Central memory CD8-positive, alpha-beta T cell (primary cell): ENCODE results near the gene ADARB2.
"Not testable (repeated sequence)": the region's sequence is repeated elsewhere in the genome, so short reads cannot be mapped to it uniquely, and the experiment has no call there.

Experiments used
- ATAC-seq: fragments of 150-1000 bp; cut with Tn5 transposase; replicated peaks from 2 replicates; pipeline ENCODE4 v1.10.0; 2022; ENCODE audit warnings: mild to moderate bottlenecking, moderate FRiP score, moderate number of reproducible peaks; ENCODE audit not compliant: poor library complexity, severe bottlenecking; ENCODE audit errors: extremely low read depth
- DNase-seq, 2 donors: peaks; one replicate each; pipeline ENCODE4 v3.0.0; 2021; ENCODE audit warnings: low spot score in 2 of 2
- H3K27ac Mint-ChIP-seq: one replicate; pipeline ENCODE4 v1.8.0; 2022; ENCODE audit warnings: low read depth, mild to moderate bottlenecking, moderate library complexity, mixed read lengths
- H3K27me3 Mint-ChIP-seq: one replicate; pipeline ENCODE4 v1.8.0; 2022; ENCODE audit warnings: mixed read lengths
- H3K36me3 Mint-ChIP-seq: one replicate; pipeline ENCODE4 v1.8.0; 2022; ENCODE audit warnings: mild to moderate bottlenecking, moderate library complexity, mixed read lengths; ENCODE audit not compliant: insufficient read depth
- H3K4me1 Mint-ChIP-seq: one replicate; pipeline ENCODE4 v1.8.0; 2022; ENCODE audit warnings: mixed read lengths
- H3K4me3 Mint-ChIP-seq: one replicate; pipeline ENCODE4 v1.8.0; 2022; ENCODE audit warnings: mild to moderate bottlenecking, moderate library complexity, mixed read lengths
- H3K9me3 Mint-ChIP-seq: one replicate; pipeline ENCODE4 v1.8.0; 2022; ENCODE audit warnings: mixed read lengths

The ADARB2 gene

DNA sequence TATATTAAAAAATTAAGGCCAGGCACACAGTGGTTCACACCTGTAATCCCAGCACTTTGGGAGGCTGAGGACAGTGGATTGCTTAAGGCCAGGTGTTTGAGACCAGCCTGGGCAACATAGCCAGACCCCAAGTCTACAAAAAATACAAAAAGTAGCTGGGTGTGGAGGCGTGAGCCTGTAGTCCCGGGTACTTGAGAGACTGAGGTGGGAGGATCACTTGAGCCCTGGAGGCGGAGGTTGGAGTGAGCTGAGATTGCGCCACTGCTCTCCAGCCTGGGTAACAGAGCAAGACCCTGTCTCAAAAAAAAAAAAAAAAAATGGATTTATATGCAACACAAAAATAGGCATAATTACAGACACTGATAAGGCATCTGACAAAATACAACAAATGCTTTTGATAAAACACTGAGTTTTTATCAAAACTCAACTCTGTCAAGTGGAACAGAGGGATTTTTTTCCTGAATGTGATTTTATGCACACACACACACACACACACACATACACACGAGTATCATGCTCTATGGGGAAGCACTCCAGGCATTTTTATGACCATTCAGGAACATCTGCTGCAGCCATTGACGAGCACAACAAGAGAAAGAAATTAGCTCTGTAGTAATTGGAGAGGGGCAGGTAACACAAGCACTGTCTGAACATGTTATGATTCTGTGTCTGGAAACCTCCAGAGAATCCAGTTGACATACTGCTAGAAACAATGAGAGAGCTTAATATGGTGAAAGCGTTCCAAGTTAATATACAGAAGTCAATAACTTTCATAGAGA lies 488.0 kb downstream of the ADARB2 start:
- Mint-ChIP-seq H3K4me3 (no peak overlapping the region), H3K36me3 (peaks cover 15% of the 10 kb centered on the region), H3K4me1 (peaks cover 35% of the 10 kb centered on the region), H3K9me3 (peaks cover 10% of the 10 kb centered on the region), H3K27me3 (peaks cover 47% of the 10 kb centered on the region), H3K27ac (no peak overlapping the region)
- ATAC-seq (no peak), DNase-seq (no peak)

GRCh38 chr10:1248262-1248630 lies 489.1 kb downstream of the ADARB2 start:
- H3K27ac Mint-ChIP-seq, ATAC-seq, H3K9me3 Mint-ChIP-seq, H3K36me3 Mint-ChIP-seq, H3K4me3 Mint-ChIP-seq, DNase-seq: not testable (repeated sequence)
- H3K4me1 Mint-ChIP-seq: peaks cover 24% of the 10 kb centered on the region
- H3K27me3 Mint-ChIP-seq: peaks cover 47% of the 10 kb centered on the region

- Mint-ChIP-seq H3K4me1 (peaks cover 21% of the 10 kb centered on the region), H3K4me3 (no peak overlapping the region), H3K27ac (no peak overlapping the region), H3K36me3 (peaks cover 3% of the 10 kb centered on the region), H3K9me3 (no peaks in the 10 kb centered on the region), H3K27me3 (peaks cover 47% of the 10 kb centered on the region)
- ATAC-seq (no peak), DNase-seq (no peak)
These were observed 489.6 kb downstream of the ADARB2 start for GRCh38 chr10:1247598-1248261.

- no peaks in the 10 kb centered on the region for H3K9me3 Mint-ChIP-seq
- no peak for ATAC-seq
- no peak overlapping the region for H3K27ac Mint-ChIP-seq
- H3K36me3 Mint-ChIP-seq: peaks cover 2% of the 10 kb centered on the region
- no peak for DNase-seq
- H3K4me3 Mint-ChIP-seq: no peak overlapping the region
- peaks cover 26% of the 10 kb centered on the region for H3K27me3 Mint-ChIP-seq
- peaks cover 33% of the 10 kb centered on the region for H3K4me1 Mint-ChIP-seq
These were observed 492.8 kb downstream of the ADARB2 start for GRCh38 chr10:1244493-1244892.

DNA sequence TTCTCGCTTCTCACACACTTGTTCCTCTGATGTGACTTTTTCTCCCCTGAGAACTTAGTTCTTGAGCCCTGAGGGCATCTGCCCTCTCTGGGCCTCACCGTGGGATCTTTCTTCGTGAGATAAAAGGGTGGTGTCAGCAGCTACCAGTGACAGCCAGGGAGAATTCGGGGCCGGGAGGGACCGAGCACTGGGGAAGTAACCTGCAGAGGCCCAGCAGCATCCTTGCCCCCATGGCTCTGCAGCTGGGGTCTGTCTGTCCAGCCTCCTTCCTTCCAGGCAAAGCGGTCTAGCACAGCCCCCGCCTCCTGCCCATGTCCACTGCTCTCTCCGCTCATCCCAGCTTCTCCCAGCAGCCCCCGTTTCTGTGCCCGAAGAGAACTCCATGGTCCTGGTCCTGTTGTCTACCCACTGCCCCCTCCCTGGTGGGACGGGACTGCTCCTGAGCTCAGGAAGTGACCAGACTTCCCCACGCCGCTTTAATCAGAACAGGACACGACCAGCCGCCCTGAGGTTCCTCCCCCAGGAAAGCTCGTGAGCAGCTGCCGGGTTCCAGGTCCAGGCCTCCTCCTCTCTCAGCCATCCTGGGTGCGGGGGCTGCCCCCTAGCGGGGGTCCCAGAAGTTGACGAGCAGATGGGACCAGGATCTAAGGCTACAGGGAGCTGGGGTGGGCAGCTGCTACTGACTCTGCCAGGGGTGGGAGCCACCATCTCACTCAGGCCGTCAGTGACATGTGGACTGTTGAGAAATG lies 493.7 kb downstream of the ADARB2 start:
- H3K27ac Mint-ChIP-seq: no peak overlapping the region
- peaks cover 2% of the 10 kb centered on the region for H3K36me3 Mint-ChIP-seq
- DNase-seq: no peak
- ATAC-seq: no peak
- H3K9me3 Mint-ChIP-seq: no peaks in the 10 kb centered on the region
- H3K27me3 Mint-ChIP-seq: peaks cover 18% of the 10 kb centered on the region
- H3K4me1 Mint-ChIP-seq: peaks cover 33% of the 10 kb centered on the region
- no peak overlapping the region for H3K4me3 Mint-ChIP-seq

DNA sequence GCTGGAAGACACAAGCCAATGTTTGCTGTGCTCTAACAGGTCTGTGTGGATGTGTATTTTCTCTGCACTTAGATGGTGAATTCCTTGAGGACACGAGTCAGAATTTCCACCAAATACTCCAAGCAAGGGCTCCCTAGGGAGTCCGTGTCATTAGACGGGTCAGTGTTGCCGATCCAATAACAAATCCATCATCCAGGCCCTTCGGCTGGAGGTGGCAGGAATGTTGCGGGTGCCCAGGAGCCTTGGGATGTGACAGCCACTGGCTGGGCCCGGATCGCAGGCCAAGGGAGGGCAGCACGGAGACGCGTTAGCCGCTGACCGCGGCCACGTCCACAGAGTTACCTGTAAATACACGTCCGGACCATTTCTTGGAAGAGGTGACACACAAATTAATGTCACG lies 494.4 kb downstream of the ADARB2 start:
- ATAC-seq (no peak), DNase-seq (no peak)
- Mint-ChIP-seq H3K27ac (peak overlapping the region; percentile 51), H3K27me3 (peaks cover 11% of the 10 kb centered on the region), H3K4me1 (peaks cover 31% of the 10 kb centered on the region), H3K9me3 (no peaks in the 10 kb centered on the region), H3K36me3 (peaks cover 2% of the 10 kb centered on the region), H3K4me3 (no peak overlapping the region)

DNA sequence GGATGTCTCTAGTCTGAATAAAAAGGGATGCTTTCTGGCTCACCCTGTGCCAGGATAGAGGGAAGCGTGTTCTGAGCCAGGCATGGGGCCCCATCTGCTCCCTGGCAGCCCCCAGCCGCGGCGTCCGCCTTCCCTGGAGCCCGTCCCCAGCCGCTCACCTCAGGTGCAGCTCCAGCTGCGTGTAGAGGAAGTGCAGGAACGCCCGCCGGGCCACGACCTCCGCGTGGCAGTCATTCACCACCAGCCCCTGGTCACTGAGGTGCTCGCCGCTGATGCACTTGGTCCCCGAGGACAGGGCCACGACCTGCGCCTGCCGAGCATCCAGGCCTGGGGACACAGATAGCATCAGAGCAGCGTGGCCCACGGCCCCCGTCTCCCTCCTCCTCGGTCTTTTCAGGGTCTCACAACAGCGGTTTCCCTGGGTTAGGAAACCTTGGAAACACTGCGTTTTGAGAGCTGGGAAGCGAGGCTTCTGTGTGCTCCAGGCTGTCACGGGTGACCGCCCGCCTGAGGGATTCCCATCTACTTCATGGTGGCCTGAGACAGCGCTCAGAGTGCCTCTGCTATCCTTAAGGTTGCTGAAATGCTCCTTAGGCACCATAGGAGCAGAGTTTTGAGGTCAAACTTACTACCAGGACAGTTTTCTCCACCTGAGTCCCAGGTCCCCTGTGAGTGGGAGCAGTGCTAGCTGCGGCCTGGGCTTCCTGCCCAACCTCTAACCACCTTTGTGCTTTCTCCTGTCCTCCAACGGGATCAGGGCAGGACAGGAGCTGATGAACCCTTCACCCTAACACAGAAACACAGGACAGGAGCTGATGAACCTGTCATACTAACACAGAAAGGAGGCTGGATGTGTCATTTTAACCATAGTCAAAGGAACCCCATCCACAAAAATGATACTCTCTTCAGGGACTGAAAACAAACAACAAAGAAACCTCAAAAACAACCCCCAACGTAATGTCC lies 495.1 kb downstream of the ADARB2 start:
- H3K9me3 Mint-ChIP-seq: no peaks in the 10 kb centered on the region
- no peak overlapping the region for H3K4me3 Mint-ChIP-seq
- ATAC-seq: no peak
- peaks cover 24% of the 10 kb centered on the region for H3K4me1 Mint-ChIP-seq
- H3K27ac Mint-ChIP-seq: peak overlapping the region; percentile 51
- DNase-seq: no peak
- peaks cover 2% of the 10 kb centered on the region for H3K36me3 Mint-ChIP-seq
- H3K27me3 Mint-ChIP-seq: peaks cover 4% of the 10 kb centered on the region

GRCh38 chr10:1241322-1241890 lies 495.9 kb downstream of the ADARB2 start:
- peak overlapping the region; percentile 98 for H3K27ac Mint-ChIP-seq
- no peak for ATAC-seq
- H3K9me3 Mint-ChIP-seq: no peaks in the 10 kb centered on the region
- H3K27me3 Mint-ChIP-seq: no peaks in the 10 kb centered on the region
- DNase-seq: no peak
- peaks cover 2% of the 10 kb centered on the region for H3K36me3 Mint-ChIP-seq
- H3K4me3 Mint-ChIP-seq: no peak overlapping the region
- H3K4me1 Mint-ChIP-seq: peaks cover 23% of the 10 kb centered on the region

DNA sequence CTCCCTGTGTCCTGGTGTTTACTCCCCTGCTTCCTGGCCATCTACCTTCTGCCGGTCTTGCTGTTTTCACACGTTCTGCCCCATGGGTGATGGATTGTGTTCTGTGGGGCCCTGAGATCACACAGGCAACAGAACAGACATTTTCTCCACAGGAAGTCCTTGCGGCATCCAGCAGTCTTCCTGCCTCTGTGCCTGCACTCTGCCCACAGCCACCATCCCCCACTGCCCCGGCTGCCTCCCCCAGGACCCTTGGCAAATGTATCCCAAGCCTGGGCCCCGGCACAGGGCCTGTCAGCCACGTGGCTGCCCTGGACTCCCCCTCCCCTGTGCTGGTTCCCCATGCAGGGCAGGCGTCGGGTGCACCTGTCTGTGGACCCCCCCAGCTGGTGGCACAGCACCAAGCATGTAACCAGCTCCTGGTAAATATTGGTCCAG lies 497.0 kb downstream of the ADARB2 start:
- peak in 1 of 2 donors; percentile 59 for DNase-seq
- peak; percentile 97 for ATAC-seq
- H3K4me1 Mint-ChIP-seq: peaks cover 23% of the 10 kb centered on the region
- no peaks in the 10 kb centered on the region for H3K27me3 Mint-ChIP-seq
- H3K9me3 Mint-ChIP-seq: no peaks in the 10 kb centered on the region
- peaks cover 2% of the 10 kb centered on the region for H3K36me3 Mint-ChIP-seq
- peak overlapping the region; percentile 86 for H3K4me3 Mint-ChIP-seq
- peak overlapping the region; percentile 98 for H3K27ac Mint-ChIP-seq

GRCh38 chr10:1233031-1233430 lies 504.3 kb downstream of the ADARB2 start:
- ATAC-seq (no peak), DNase-seq (no peak)
- no peak overlapping the region for H3K4me3 Mint-ChIP-seq
- no peaks in the 10 kb centered on the region for H3K27me3 Mint-ChIP-seq
- H3K9me3 Mint-ChIP-seq: no peaks in the 10 kb centered on the region
- no peaks in the 10 kb centered on the region for H3K4me1 Mint-ChIP-seq
- no peaks in the 10 kb centered on the region for H3K36me3 Mint-ChIP-seq
- no peak overlapping the region for H3K27ac Mint-ChIP-seq

GRCh38 chr10:1232164-1232911 lies 505.0 kb downstream of the ADARB2 start:
- no peak for ATAC-seq
- Mint-ChIP-seq H3K27ac (no peak overlapping the region), H3K36me3 (no peaks in the 10 kb centered on the region), H3K9me3 (no peaks in the 10 kb centered on the region), H3K27me3 (no peaks in the 10 kb centered on the region), H3K4me1 (no peaks in the 10 kb centered on the region), H3K4me3 (no peak overlapping the region)
- DNase-seq: no peak
